Stimulated activated effector memory CD8-positive, alpha-beta T cell treated with anti-CD3 and anti-CD28 coated beads, Interleukin-12 subunit alpha, Interleukin-12 subunit beta, amount 100 ng/mL, for 72 hours (primary cell): ENCODE measurements around the gene CEBPB.
A peak's percentile ranks its signal among the peaks of the same experiment; 100 is the strongest.
"Not testable (repeated sequence)": the region's sequence is repeated elsewhere in the genome, so short reads cannot be mapped to it uniquely, and the experiment has no call there.

Experiments used
- ATAC-seq: fragments of 150-1000 bp; cut with Tn5 transposase; 2 replicates; pipeline ENCODE4 v1.10.0; 2021
- DNase-seq, 2 donors: peaks; one replicate each; pipeline ENCODE4 v3.0.0; 2021 to 2022; ENCODE audit warnings: low spot score in 2 of 2
- H3K27ac Mint-ChIP-seq: one replicate; pipeline ENCODE4 v1.8.0; 2022; ENCODE audit warnings: mild to moderate bottlenecking, mixed read lengths
- H3K36me3 Mint-ChIP-seq: one replicate; pipeline ENCODE4 v1.8.0; 2022; ENCODE audit warnings: mild to moderate bottlenecking, mixed read lengths
- H3K4me1 Mint-ChIP-seq: one replicate; pipeline ENCODE4 v1.8.0; 2022; ENCODE audit warnings: mixed read lengths
- H3K4me3 Mint-ChIP-seq: one replicate; pipeline ENCODE4 v1.8.0; 2022; ENCODE audit warnings: mild to moderate bottlenecking, mixed read lengths
- H3K9me3 Mint-ChIP-seq: one replicate; pipeline ENCODE4 v1.8.0; 2022; ENCODE audit warnings: mixed read lengths

Gene CEBPB

DNA sequence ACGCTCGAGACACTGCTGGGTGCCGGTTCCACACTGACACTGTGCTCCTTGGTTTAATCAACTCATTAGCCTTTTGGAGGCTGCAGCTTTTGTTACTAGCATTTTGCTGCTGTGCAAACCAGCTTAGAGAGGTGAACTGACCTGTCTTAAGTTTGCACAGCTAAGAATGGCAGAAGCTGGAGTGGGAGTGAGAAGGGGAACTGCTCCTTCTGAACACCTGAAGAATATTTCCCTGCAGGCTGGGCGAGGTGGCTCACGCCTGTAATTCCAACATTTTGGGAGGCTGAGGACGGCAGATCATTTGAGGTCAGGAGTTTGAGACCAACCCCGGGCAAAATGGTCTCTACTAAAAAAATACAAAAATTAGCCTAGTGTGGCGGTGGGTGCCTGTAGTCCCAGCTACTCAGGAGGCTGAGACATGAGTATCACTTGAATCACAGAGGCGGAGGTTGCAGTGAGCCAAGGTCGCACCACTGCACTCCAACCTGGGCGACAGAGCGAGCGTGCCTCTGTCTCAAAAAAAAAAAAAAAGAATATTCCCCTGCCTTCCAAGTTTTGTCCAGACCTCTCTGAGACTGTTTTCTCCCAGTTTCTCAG, 5.0 kb downstream of the CEBPB start:
- no peak overlapping the region for H3K4me3 Mint-ChIP-seq
- ATAC-seq: no peak
- peaks cover 29% of the 10 kb centered on the region for H3K36me3 Mint-ChIP-seq
- no peak for DNase-seq
- no peak overlapping the region for H3K27ac Mint-ChIP-seq
- H3K9me3 Mint-ChIP-seq: no peaks in the 10 kb centered on the region
- peaks cover 39% of the 10 kb centered on the region for H3K4me1 Mint-ChIP-seq

DNA sequence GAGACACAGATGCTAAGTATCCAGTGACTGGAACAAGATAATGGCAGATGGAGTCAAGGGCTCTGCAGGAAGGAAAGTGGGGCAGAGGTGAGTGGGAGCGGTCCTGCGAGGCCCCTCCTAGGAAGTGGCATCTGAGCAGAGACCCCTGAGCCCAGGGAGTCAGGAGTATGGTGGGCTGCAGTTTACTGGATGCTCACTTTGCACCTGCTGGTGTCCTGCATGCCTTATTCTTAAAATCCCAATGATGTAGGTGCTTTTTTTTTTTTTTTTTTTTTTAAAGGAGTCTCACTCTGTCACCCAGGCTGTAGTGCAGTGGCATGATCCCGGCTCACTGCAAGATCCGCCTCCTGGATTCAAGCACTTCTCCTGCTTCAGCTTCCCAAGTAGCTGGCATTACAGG, 5.6 kb downstream of the CEBPB start:
- ATAC-seq: no peak
- H3K4me3 Mint-ChIP-seq: no peak overlapping the region
- H3K4me1 Mint-ChIP-seq: peaks cover 39% of the 10 kb centered on the region
- DNase-seq: no peak
- no peaks in the 10 kb centered on the region for H3K9me3 Mint-ChIP-seq
- peaks cover 29% of the 10 kb centered on the region for H3K36me3 Mint-ChIP-seq
- no peak overlapping the region for H3K27ac Mint-ChIP-seq

DNA sequence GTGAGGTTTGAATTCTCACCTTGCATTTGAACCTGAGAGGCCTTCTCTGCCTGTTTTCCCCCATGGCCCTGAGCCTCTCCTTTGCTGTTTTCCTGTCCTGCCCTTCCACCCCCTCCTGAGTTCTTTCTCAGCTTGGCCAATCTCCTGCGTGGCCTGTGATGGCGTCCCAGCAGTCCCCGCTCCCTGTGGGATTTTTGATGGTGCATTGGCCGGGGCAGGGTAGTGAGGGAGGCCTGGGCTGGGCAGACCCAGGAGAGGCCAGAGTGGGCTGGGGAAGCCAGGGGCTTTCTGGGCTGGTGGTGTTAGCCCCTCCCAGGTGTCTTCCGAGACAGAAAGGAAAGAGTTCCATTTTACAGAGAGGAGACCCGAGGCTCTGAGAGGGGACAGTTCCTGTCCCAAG, 6.3 kb downstream of the CEBPB start:
- ATAC-seq (no peak), DNase-seq (no peak)
- H3K4me1 Mint-ChIP-seq: peaks cover 39% of the 10 kb centered on the region
- peak overlapping the region; percentile 65 for H3K27ac Mint-ChIP-seq
- peaks cover 28% of the 10 kb centered on the region for H3K36me3 Mint-ChIP-seq
- H3K4me3 Mint-ChIP-seq: no peak overlapping the region
- H3K9me3 Mint-ChIP-seq: no peaks in the 10 kb centered on the region

DNA sequence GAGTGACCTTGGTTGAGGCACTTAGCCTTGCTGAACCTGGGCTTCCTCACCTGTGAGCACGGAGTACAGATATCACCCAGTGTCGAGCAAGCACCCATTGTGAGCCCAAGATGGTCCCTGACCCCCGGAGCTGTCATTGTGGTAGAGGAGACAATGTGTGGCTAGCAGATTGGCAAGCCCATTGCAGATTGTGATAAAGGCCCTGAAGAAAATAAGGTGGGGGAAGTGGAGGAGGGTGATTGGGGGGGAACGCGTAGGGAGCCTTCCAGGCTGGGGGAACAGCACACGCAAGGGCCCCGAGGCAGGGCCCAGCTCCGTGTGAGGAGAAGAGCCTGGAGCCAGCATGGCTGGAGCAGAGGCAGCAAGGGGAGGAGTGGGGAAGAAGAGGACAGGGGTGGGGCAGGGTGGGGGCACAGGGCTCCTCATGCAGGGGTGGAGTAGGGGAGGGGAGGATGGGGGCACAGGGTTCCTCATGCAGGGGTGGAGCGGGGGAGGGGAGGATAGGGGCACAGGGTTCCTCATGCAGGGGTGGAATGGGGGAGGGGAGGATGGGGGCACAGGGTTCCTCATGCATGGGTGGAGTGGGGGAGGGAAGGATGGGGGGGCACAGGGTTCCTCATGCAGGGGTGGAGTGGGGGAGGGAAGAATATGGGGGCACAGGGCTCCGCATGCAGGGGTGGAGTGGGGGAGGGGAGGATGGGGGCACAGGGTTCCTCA, 7.0 kb downstream of the CEBPB start:
- peak overlapping the region; percentile 65 for H3K27ac Mint-ChIP-seq
- H3K9me3 Mint-ChIP-seq: no peaks in the 10 kb centered on the region
- ATAC-seq (no peak), DNase-seq (no peak)
- no peak overlapping the region for H3K4me3 Mint-ChIP-seq
- peaks cover 38% of the 10 kb centered on the region for H3K4me1 Mint-ChIP-seq
- peaks cover 21% of the 10 kb centered on the region for H3K36me3 Mint-ChIP-seq

DNA sequence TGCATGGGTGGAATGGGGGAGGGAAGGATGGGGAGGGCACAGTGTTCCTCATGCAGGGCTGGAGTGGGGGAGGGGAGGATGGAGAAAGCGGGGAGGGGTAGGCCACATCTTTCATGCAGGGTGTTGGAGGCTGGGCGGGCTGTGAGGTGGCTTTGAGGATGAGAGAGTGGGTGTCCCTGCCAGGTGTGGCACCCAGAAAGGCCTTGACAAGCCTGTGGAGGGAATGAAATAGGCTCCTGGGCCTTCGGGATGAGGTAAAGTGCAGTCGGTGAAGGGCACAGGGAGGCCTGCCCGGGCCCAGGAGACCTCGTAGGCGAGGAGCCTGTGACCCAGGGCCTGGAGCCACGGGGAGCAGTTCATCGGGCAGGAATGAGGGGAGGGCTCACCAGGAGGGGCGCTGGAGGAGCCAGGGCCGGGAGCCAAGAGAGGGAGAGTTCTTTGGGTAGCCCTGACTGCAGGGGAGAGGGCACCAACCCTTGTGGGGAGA, 7.6 kb downstream of the CEBPB start:
- DNase-seq: no peak
- Mint-ChIP-seq H3K27ac (no peak overlapping the region), H3K4me3 (no peak overlapping the region), H3K36me3 (peaks cover 15% of the 10 kb centered on the region), H3K9me3 (no peaks in the 10 kb centered on the region), H3K4me1 (peaks cover 36% of the 10 kb centered on the region)
- no peak for ATAC-seq

DNA sequence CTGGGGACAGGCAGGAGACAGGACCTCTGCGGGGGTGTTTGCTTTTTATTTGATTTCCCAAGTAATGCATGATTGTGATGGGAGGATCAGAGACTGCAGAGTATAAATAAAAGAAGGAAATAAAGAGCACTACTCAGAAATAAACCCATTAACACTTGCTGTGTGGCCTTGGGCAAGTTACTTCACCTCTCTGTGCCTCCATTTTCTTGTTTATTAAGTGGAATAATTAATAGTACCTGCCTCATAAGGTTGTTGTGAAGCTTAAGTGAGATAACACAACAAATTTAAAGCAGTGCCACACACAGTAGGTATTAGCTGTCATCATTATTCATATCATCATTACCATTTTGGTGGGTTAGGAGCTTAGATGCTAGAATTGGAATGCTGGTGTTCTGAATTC, 8.1 kb downstream of the CEBPB start:
- H3K4me1 Mint-ChIP-seq: peaks cover 31% of the 10 kb centered on the region
- H3K9me3 Mint-ChIP-seq: peaks cover under 1% of the 10 kb centered on the region
- H3K4me3 Mint-ChIP-seq: no peak overlapping the region
- H3K36me3 Mint-ChIP-seq: peaks cover 10% of the 10 kb centered on the region
- DNase-seq (no peak), ATAC-seq (no peak)
- H3K27ac Mint-ChIP-seq: no peak overlapping the region

DNA sequence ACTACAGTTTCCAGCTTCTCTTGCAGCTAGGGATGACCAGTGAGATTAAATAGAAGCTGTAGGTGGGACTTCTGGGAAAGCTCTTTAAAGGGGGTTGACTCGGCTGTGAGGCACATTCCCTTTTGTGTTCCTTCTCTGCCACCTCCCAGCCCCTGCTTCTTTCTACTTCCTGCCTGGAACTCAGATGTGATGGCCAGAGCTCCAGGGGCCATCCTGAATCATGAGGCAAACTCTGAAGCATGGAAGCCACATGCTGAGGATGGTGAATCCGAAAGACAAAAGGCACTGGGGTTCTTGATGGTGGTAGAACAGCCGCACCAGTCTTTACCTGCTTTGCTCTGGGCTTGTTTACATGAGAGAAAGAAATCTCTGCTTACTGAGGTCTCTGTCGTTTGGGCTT, 9.1 kb downstream of the CEBPB start:
- H3K36me3 Mint-ChIP-seq: peaks cover 4% of the 10 kb centered on the region
- H3K9me3 Mint-ChIP-seq: peaks cover 4% of the 10 kb centered on the region
- ATAC-seq (no peak), DNase-seq (no peak)
- H3K27ac Mint-ChIP-seq: no peak overlapping the region
- H3K4me3 Mint-ChIP-seq: no peak overlapping the region
- H3K4me1 Mint-ChIP-seq: peaks cover 21% of the 10 kb centered on the region

DNA sequence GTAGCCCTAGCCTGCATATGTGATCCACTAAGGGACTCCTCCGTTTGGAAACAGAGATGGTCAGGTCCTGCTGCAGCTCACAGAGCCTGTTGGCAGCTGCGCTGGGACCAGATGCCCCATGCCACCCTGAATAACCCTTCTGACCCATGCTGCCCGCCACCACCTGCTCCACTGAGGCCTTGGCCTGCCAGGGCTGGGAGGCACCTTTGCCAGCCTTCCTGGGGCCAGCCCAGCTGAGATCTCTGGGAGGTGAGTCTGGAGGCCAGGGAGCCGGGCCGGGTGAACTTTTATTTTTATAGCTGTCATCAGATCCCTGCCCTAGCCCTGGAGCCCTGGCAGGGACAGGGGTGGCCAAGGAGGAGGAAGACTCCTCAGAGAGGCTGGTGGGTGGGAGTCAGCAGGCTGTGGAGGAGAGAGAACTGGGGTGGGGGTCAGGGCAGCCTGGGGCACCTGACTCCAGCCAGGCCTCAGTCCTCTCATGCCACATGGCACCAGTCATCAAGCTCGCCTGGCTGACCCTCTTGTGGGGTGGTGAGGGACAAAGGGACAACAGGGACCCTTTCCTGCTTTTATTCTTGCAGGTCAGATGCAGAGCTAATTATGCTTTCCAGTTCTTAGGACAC, 10.0 kb downstream of the CEBPB start:
- H3K4me3 Mint-ChIP-seq: no peak overlapping the region
- H3K27ac Mint-ChIP-seq: no peak overlapping the region
- H3K4me1 Mint-ChIP-seq: peaks cover 12% of the 10 kb centered on the region
- DNase-seq (no peak), ATAC-seq (no peak)
- peaks cover 4% of the 10 kb centered on the region for H3K9me3 Mint-ChIP-seq
- no peaks in the 10 kb centered on the region for H3K36me3 Mint-ChIP-seq

DNA sequence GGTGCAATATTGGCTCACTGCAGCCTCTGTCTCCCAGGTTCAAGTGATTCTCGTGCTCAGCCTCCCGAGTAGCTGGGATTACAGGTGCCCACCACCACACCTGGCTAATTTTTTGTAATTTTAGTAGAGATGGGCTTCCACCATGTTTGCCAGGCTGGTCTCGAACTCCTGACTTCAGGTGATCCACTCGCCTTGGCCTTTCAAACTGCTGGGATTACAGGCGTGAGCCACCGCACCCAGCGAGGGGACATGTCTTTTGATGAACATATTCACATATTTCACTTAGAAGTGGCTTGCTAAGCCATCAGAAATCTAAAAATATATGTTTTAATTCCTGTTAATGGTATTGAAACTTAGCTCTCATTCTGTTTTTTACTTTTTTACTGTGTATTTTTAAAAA, 11.1 kb downstream of the CEBPB start:
- DNase-seq, H3K4me3 Mint-ChIP-seq, H3K27ac Mint-ChIP-seq, ATAC-seq, H3K9me3 Mint-ChIP-seq, H3K36me3 Mint-ChIP-seq: not testable (repeated sequence)
- H3K4me1 Mint-ChIP-seq: peaks cover 12% of the 10 kb centered on the region

DNA sequence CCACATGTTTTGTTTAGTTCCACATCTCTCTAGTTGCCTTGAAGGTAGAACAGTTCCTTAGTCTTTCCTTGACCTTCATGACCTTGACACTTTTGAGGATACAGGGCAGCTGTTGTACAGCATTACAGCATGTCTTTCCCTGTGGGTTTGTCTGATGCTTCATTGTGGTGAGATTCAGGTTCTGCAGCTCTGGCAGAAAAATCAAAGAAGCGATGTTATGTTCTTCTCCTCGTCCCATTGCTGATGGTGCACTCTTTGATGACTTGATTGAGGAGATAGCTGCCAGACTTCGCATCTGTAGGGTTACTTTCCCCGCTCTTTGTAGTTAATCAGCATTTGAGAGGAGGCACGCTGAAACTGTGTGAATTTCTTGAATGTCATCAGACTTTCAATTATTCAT, 12.0 kb downstream of the CEBPB start:
- no peak for DNase-seq
- peaks cover 5% of the 10 kb centered on the region for H3K4me1 Mint-ChIP-seq
- no peaks in the 10 kb centered on the region for H3K36me3 Mint-ChIP-seq

DNA sequence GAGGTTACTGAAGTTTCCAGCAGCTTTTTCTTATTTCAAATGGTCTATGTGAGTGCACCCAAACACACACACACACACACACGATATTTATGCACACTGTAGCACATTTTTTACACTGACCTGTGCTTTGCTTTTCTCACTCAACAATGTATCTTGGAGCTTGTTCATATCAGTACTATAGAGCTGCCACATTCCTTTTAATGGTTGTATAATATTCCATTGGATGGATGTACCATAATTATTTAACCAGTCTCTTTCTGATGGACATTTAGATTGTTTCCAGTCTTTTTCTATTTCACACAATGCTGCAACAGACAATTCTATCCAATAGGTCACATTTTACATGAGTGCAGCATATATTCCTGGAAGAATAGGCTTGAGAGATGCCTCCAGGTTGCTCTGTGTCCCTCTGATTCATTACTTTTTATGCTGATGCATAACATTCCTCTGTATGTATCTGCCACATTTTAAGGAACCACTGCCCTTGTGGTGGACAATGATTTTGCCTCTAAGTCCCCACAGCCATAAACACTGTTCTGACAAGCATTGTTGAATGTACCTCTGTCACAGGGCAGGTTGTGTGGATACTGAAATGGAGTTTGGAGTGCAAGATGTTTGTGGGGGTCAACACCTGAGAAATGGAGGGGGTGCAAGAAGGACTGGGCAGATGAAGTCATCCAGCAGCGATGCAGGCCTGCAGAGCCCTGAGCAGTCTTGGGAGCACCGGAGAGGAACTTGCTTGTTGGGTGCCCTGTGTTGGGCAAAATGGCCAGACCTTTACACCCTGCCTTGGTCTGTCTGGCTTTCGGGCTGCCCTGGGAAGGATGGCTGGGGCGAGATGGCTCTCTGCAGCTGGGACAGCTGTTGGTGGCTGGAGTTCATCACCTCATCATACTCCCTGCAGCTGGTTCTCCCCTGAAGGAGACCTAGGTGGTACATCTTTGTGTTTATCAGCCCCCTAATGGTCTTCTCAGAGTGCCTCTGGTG, 13.6 kb downstream of the CEBPB start:
- DNase-seq (no peak), ATAC-seq (no peak)
- peaks cover 5% of the 10 kb centered on the region for H3K4me1 Mint-ChIP-seq
- no peak overlapping the region for H3K4me3 Mint-ChIP-seq
- H3K36me3 Mint-ChIP-seq: no peaks in the 10 kb centered on the region
- H3K27ac Mint-ChIP-seq: no peak overlapping the region
- H3K9me3 Mint-ChIP-seq: peaks cover 4% of the 10 kb centered on the region

More for the DNA sequence above, 12.0 kb downstream of the CEBPB start:
- Mint-ChIP-seq H3K4me3 (no peak overlapping the region), H3K27ac (no peak overlapping the region), H3K9me3 (peaks cover 4% of the 10 kb centered on the region)
- peak; percentile 11 for ATAC-seq

DNA sequence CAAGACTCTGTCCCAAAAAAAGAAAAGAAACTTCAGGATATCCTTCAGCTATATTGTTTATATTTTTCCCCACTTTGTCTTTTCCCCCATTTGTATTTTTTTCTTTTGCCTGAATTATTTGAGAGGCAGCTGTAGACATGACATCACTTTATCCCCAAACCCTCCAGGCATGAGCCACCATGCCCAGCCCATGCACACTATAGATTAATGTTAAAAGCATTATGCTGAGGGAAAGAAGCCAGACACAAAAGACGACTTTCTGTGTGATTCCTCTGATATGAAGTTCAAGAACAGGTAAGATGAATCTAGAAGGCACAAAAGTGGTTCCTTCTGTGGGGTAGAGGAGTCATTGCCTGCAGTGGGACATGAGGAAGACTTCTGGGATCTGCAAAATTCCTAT, 16.4 kb downstream of the CEBPB start:
- H3K4me3 Mint-ChIP-seq: no peak overlapping the region

DNA sequence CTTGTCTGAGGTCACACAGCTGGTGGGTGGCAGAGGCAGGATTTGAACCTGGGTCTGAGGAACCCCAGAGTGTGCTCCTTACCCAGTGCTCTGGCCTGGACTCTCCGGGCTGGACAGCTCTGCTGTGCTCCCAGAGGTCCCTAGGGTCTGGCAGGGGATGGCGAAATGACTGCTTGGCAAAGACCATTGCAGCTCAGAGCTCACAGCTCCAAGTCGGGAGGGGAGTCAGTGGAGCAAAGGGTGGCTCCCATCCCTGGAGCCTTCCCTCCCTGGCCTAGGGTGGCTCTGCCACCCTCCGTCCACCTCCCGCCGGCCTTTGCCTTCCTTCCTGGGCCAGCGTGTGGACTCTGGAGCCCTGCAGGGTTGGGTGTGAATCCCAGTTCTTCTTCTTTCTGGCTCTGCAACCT, 17.5 kb downstream of the CEBPB start:
- Mint-ChIP-seq H3K4me1 (no peaks in the 10 kb centered on the region), H3K27ac (no peak overlapping the region), H3K9me3 (peaks cover 4% of the 10 kb centered on the region), H3K36me3 (no peaks in the 10 kb centered on the region), H3K4me3 (no peak overlapping the region)
- DNase-seq (no peak), ATAC-seq (peak; percentile 13)

More for the DNA sequence above, 16.4 kb downstream of the CEBPB start:
- Mint-ChIP-seq H3K9me3 (peaks cover 4% of the 10 kb centered on the region), H3K36me3 (no peaks in the 10 kb centered on the region), H3K27ac (no peak overlapping the region), H3K4me1 (peaks cover 5% of the 10 kb centered on the region)
- no peak for DNase-seq
- no peak for ATAC-seq

DNA sequence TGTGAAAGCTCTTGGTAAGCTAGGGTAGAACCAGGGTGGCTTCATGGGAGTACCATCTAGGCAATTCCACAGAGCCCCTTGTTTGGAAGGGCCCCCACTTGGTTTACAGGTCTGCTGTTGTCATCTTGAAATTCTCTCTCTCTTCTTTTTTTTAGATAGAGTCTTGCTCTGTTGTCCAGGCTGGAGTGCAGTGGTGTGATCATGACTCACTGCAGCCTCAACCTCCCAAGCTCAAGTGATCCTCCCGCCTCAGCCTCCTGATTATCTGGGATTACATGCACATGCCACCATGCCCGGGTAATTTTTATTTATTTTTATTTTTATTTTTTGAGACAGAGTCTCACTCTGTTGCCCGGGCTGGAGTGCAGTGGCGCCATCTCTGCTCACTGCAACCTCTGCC, 18.2 kb downstream of the CEBPB start:
- H3K27ac Mint-ChIP-seq, ATAC-seq, H3K36me3 Mint-ChIP-seq, H3K4me1 Mint-ChIP-seq, DNase-seq, H3K4me3 Mint-ChIP-seq, H3K9me3 Mint-ChIP-seq: not testable (repeated sequence)

DNA sequence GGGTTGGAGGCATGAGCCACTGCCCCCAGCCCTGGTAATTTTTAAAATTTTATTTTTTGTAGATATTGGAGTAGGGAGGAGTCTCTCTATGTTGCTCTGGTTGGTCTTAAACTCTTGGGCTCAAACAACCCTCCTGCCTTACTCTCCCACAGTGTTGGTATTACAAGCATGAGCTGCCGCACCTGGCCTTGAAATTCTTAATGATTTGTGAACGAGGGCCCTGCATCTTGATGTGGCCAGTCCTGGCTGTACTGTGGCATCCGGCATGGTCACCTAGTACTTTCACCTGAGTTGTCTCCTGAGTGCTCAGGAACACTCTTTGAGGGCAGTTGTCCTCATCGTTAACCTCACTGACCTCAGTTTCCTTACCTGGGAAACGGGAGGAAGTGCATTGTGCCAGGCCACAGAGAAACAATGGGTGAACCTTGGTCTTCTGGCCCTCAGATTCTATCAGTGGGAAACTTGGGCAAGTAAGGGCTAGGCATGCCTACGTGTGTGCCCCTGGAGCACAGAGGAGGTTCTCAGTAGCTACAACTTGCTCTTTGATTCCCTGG, 19.5 kb downstream of the CEBPB start:
- Mint-ChIP-seq H3K4me3 (no peak overlapping the region), H3K36me3 (no peaks in the 10 kb centered on the region), H3K9me3 (no peaks in the 10 kb centered on the region), H3K27ac (no peak overlapping the region), H3K4me1 (peaks cover 8% of the 10 kb centered on the region)
- no peak for DNase-seq
- ATAC-seq: no peak
